ENCODE data around the gene LMAN2.

LMAN2 gene

GRCh38 chr5:177390363-177391300 lies 39.2 kb upstream of the LMAN2 start (continued):
- TF ChIP-seq ZNF362 (tag by site-specific recombination; IDR thresholded peaks at IDR 0.05) (no peak), REPIN1 (tag by site-specific recombination; IDR thresholded peaks at IDR 0.05; ENCODE audit: low read depth) (no peak), TCF7L2 (IDR thresholded peaks at IDR 0.05; ENCODE audit: borderline replicate concordance, low read depth, low read length) (no peak), ZNF239 (tag by site-specific recombination; IDR thresholded peaks at IDR 0.05) (no peak), ZNF2 (tag by site-specific recombination; IDR thresholded peaks at IDR 0.05) (peak; percentile 100), ZNF398 (tag by site-specific recombination; IDR thresholded peaks at IDR 0.05) (no peak), ZNF777 (tag by site-specific recombination; IDR thresholded peaks at IDR 0.05; ENCODE audit: borderline replicate concordance) (no peak), ZSCAN30 (tag by site-specific recombination; IDR thresholded peaks at IDR 0.05) (peak; percentile 61; the same call in 1 of the 2 replicates), ZEB2 (tag by site-specific recombination; IDR thresholded peaks at IDR 0.05) (peak; percentile 72; the same call in 1 of the 2 replicates), ZNF654 (tag by site-specific recombination; IDR thresholded peaks at IDR 0.05; ENCODE audit: low read depth) (peak; percentile 79), ZSCAN16 (tag by site-specific recombination; IDR thresholded peaks at IDR 0.05) (no peak), GLI4 (tag by site-specific recombination; IDR thresholded peaks at IDR 0.05) (no peak), SCRT1 (tag by site-specific recombination; IDR thresholded peaks at IDR 0.05; ENCODE audit: borderline replicate concordance) (no peak), ZNF248 (tag by site-specific recombination; IDR thresholded peaks at IDR 0.05) (no peak), ZBTB17 (tag by site-specific recombination; IDR thresholded peaks at IDR 0.05) (peak; percentile 58), KLF9 (tag by site-specific recombination; IDR thresholded peaks at IDR 0.05; ENCODE audit: low read depth) (no peak), ZNF133 (tag by site-specific recombination; IDR thresholded peaks at IDR 0.05) (no peak), ZNF768 (tag by site-specific recombination; IDR thresholded peaks at IDR 0.05) (peak; percentile 95; the same call in 1 of the 2 replicates), ZNF645 (tag by site-specific recombination; IDR thresholded peaks at IDR 0.05) (no peak)
- TF ChIP-seq, protein P1, sequence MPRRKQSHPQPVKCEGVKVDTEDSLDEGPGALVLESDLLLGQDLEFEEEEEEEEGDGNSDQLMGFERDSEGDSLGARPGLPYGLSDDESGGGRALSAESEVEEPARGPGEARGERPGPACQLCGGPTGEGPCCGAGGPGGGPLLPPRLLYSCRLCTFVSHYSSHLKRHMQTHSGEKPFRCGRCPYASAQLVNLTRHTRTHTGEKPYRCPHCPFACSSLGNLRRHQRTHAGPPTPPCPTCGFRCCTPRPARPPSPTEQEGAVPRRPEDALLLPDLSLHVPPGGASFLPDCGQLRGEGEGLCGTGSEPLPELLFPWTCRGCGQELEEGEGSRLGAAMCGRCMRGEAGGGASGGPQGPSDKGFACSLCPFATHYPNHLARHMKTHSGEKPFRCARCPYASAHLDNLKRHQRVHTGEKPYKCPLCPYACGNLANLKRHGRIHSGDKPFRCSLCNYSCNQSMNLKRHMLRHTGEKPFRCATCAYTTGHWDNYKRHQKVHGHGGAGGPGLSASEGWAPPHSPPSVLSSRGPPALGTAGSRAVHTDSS (tag by site-specific recombination; IDR thresholded peaks at IDR 0.05), result no peak
- TF ChIP-seq, protein P2, sequence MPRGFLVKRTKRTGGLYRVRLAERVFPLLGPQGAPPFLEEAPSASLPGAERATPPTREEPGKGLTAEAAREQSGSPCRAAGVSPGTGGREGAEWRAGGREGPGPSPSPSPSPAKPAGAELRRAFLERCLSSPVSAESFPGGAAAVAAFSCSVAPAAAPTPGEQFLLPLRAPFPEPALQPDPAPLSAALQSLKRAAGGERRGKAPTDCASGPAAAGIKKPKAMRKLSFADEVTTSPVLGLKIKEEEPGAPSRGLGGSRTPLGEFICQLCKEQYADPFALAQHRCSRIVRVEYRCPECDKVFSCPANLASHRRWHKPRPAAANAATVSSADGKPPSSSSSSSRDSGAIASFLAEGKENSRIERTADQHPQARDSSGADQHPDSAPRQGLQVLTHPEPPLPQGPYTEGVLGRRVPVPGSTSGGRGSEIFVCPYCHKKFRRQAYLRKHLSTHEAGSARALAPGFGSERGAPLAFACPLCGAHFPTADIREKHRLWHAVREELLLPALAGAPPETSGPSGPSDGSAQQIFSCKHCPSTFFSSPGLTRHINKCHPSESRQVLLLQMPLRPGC (tag by site-specific recombination; IDR thresholded peaks at IDR 0.05), result no peak
- TF ChIP-seq, protein P3, sequence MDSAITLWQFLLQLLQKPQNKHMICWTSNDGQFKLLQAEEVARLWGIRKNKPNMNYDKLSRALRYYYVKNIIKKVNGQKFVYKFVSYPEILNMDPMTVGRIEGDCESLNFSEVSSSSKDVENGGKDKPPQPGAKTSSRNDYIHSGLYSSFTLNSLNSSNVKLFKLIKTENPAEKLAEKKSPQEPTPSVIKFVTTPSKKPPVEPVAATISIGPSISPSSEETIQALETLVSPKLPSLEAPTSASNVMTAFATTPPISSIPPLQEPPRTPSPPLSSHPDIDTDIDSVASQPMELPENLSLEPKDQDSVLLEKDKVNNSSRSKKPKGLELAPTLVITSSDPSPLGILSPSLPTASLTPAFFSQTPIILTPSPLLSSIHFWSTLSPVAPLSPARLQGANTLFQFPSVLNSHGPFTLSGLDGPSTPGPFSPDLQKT (IDR thresholded peaks at IDR 0.05; ENCODE audit: borderline replicate concordance, low read depth, low read length), result no peak
- TF ChIP-seq, protein P4, sequence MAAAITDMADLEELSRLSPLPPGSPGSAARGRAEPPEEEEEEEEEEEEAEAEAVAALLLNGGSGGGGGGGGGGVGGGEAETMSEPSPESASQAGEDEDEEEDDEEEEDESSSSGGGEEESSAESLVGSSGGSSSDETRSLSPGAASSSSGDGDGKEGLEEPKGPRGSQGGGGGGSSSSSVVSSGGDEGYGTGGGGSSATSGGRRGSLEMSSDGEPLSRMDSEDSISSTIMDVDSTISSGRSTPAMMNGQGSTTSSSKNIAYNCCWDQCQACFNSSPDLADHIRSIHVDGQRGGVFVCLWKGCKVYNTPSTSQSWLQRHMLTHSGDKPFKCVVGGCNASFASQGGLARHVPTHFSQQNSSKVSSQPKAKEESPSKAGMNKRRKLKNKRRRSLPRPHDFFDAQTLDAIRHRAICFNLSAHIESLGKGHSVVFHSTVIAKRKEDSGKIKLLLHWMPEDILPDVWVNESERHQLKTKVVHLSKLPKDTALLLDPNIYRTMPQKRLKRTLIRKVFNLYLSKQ (tag by site-specific recombination; IDR thresholded peaks at IDR 0.05; ENCODE audit: borderline replicate concordance), result no peak
- TF ChIP-seq, protein P5, sequence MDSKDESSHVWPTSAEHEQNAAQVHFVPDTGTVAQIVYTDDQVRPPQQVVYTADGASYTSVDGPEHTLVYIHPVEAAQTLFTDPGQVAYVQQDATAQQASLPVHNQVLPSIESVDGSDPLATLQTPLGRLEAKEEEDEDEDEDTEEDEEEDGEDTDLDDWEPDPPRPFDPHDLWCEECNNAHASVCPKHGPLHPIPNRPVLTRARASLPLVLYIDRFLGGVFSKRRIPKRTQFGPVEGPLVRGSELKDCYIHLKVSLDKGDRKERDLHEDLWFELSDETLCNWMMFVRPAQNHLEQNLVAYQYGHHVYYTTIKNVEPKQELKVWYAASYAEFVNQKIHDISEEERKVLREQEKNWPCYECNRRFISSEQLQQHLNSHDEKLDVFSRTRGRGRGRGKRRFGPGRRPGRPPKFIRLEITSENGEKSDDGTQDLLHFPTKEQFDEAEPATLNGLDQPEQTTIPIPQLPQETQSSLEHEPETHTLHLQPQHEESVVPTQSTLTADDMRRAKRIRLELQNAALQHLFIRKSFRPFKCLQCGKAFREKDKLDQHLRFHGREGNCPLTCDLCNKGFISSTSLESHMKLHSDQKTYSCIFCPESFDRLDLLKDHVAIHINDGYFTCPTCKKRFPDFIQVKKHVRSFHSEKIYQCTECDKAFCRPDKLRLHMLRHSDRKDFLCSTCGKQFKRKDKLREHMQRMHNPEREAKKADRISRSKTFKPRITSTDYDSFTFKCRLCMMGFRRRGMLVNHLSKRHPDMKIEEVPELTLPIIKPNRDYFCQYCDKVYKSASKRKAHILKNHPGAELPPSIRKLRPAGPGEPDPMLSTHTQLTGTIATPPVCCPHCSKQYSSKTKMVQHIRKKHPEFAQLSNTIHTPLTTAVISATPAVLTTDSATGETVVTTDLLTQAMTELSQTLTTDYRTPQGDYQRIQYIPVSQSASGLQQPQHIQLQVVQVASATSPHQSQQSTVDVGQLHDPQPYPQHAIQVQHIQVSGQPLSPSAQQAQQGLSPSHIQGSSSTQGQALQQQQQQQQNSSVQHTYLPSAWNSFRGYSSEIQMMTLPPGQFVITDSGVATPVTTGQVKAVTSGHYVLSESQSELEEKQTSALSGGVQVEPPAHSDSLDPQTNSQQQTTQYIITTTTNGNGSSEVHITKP (tag by site-specific recombination; IDR thresholded peaks at IDR 0.05), result no peak
